Effector memory CD4-positive, alpha-beta T cell (primary cell): ENCODE measurements around the gene CCDC85B.

Experiments
- DNase-seq, 3 donors: peaks; one replicate each; pipeline ENCODE4 v3.0.0-alpha.2; 2020
- H3K27ac ChIP-seq: 2 replicates; pipeline ENCODE4 v1.7.0; 2013; ENCODE audit warnings: mild to moderate bottlenecking, low read length, moderate library complexity; ENCODE audit not compliant: insufficient read depth, poor library complexity, severe bottlenecking
- H3K27me3 ChIP-seq: replicated peaks from 2 replicates; pipeline ENCODE4 v1.7.0; 2013; ENCODE audit warnings: mild to moderate bottlenecking, low read length; ENCODE audit not compliant: insufficient read depth, control insufficient read depth, poor library complexity, severe bottlenecking
- H3K36me3 ChIP-seq: 2 replicates; pipeline ENCODE4 v1.7.0; 2013; ENCODE audit warnings: mild to moderate bottlenecking, low read length, moderate library complexity; ENCODE audit not compliant: control insufficient read depth, insufficient read depth
- H3K4me1 ChIP-seq: 2 replicates; pipeline ENCODE4 v1.7.0; 2013; ENCODE audit warnings: low read length, mild to moderate bottlenecking; ENCODE audit not compliant: control insufficient read depth, insufficient read depth, poor library complexity, severe bottlenecking
- H3K4me3 ChIP-seq: 2 replicates; pipeline ENCODE4 v1.7.0; 2013; ENCODE audit warnings: low read length, low read depth, mild to moderate bottlenecking; ENCODE audit not compliant: insufficient read depth, poor library complexity, severe bottlenecking
- H3K9me3 ChIP-seq: 2 replicates; pipeline ENCODE4 v1.7.0; 2013; ENCODE audit warnings: mild to moderate bottlenecking, low read length, moderate library complexity; ENCODE audit not compliant: control insufficient read depth

The CCDC85B gene

GRCh38 chr11:65919573-65920371, 29.3 kb downstream of the CCDC85B start:
- H3K9me3 ChIP-seq: no peaks in the 10 kb centered on the region
- H3K36me3 ChIP-seq: peaks cover 12% of the 10 kb centered on the region
- H3K27ac ChIP-seq: peak overlapping the region; percentile 76
- no peaks in the 10 kb centered on the region for H3K27me3 ChIP-seq
- H3K4me1 ChIP-seq: peaks cover 32% of the 10 kb centered on the region
- DNase-seq: peak; percentile 52 to 68 (median 61)
- peak overlapping the region; percentile 89 for H3K4me3 ChIP-seq

GRCh38 chr11:65920372-65920802, 29.9 kb downstream of the CCDC85B start:
- peaks cover 12% of the 10 kb centered on the region for H3K36me3 ChIP-seq
- no peak for DNase-seq
- H3K4me1 ChIP-seq: peaks cover 32% of the 10 kb centered on the region
- peak overlapping the region; percentile 89 for H3K4me3 ChIP-seq
- H3K27ac ChIP-seq: peak overlapping the region; percentile 76
- no peaks in the 10 kb centered on the region for H3K9me3 ChIP-seq
- no peaks in the 10 kb centered on the region for H3K27me3 ChIP-seq

- Histone ChIP-seq H3K27me3 (no peaks in the 10 kb centered on the region), H3K9me3 (no peaks in the 10 kb centered on the region), H3K4me1 (peaks cover 32% of the 10 kb centered on the region), H3K4me3 (no peak overlapping the region), H3K27ac (peak overlapping the region; percentile 29), H3K36me3 (peaks cover 12% of the 10 kb centered on the region)
- no peak for DNase-seq
Measured at GRCh38 chr11:65921033-65921555, 30.6 kb downstream of the CCDC85B start.

GRCh38 chr11:65921876-65922275, 31.4 kb downstream of the CCDC85B start:
- no peak overlapping the region for H3K27ac ChIP-seq
- no peaks in the 10 kb centered on the region for H3K9me3 ChIP-seq
- H3K4me1 ChIP-seq: peaks cover 30% of the 10 kb centered on the region
- H3K27me3 ChIP-seq: no peaks in the 10 kb centered on the region
- no peak for DNase-seq
- no peak overlapping the region for H3K4me3 ChIP-seq
- H3K36me3 ChIP-seq: peaks cover 12% of the 10 kb centered on the region

- H3K27ac ChIP-seq: no peak overlapping the region
- H3K36me3 ChIP-seq: peaks cover 12% of the 10 kb centered on the region
- H3K9me3 ChIP-seq: no peaks in the 10 kb centered on the region
- peaks cover 25% of the 10 kb centered on the region for H3K4me1 ChIP-seq
- H3K27me3 ChIP-seq: no peaks in the 10 kb centered on the region
- no peak overlapping the region for H3K4me3 ChIP-seq
- no peak for DNase-seq
Measured at GRCh38 chr11:65922565-65922964, 32.1 kb downstream of the CCDC85B start.

- DNase-seq: no peak
- H3K4me3 ChIP-seq: no peak overlapping the region
- no peaks in the 10 kb centered on the region for H3K9me3 ChIP-seq
- peaks cover 23% of the 10 kb centered on the region for H3K4me1 ChIP-seq
- peaks cover 12% of the 10 kb centered on the region for H3K36me3 ChIP-seq
- no peaks in the 10 kb centered on the region for H3K27me3 ChIP-seq
- H3K27ac ChIP-seq: no peak overlapping the region
Measured at GRCh38 chr11:65925397-65925796, 34.9 kb downstream of the CCDC85B start.

GRCh38 chr11:65927904-65928397, 37.5 kb downstream of the CCDC85B start:
- H3K36me3 ChIP-seq: peaks cover 2% of the 10 kb centered on the region
- no peaks in the 10 kb centered on the region for H3K27me3 ChIP-seq
- peaks cover 15% of the 10 kb centered on the region for H3K4me1 ChIP-seq
- H3K4me3 ChIP-seq: peak overlapping the region; percentile 31
- peak; percentile 63 to 72 (median 63) for DNase-seq
- no peaks in the 10 kb centered on the region for H3K9me3 ChIP-seq
- peak overlapping the region; percentile 81 for H3K27ac ChIP-seq

- no peak for DNase-seq
- H3K27ac ChIP-seq: peak overlapping the region; percentile 81
- no peaks in the 10 kb centered on the region for H3K9me3 ChIP-seq
- peaks cover 2% of the 10 kb centered on the region for H3K36me3 ChIP-seq
- H3K4me1 ChIP-seq: peaks cover 15% of the 10 kb centered on the region
- H3K27me3 ChIP-seq: no peaks in the 10 kb centered on the region
- no peak overlapping the region for H3K4me3 ChIP-seq
Measured at GRCh38 chr11:65928667-65929066, 38.2 kb downstream of the CCDC85B start.

- no peak for DNase-seq
- H3K27ac ChIP-seq: no peak overlapping the region
- peaks cover 15% of the 10 kb centered on the region for H3K4me1 ChIP-seq
- H3K9me3 ChIP-seq: no peaks in the 10 kb centered on the region
- no peaks in the 10 kb centered on the region for H3K36me3 ChIP-seq
- H3K27me3 ChIP-seq: no peaks in the 10 kb centered on the region
- H3K4me3 ChIP-seq: no peak overlapping the region
Measured at GRCh38 chr11:65931773-65932557, 41.5 kb downstream of the CCDC85B start.

GRCh38 chr11:65932558-65932919, 42.1 kb downstream of the CCDC85B start:
- no peak for DNase-seq
- Histone ChIP-seq H3K27ac (no peak overlapping the region), H3K4me3 (no peak overlapping the region), H3K9me3 (no peaks in the 10 kb centered on the region), H3K4me1 (peaks cover 13% of the 10 kb centered on the region), H3K27me3 (no peaks in the 10 kb centered on the region), H3K36me3 (no peaks in the 10 kb centered on the region)
